Kidney tubule cell (primary cell): ENCODE measurements around the gene LDHA.
A peak's percentile ranks its signal among the peaks of the same experiment; 100 is the strongest.

ENCODE experiments used
- DNase-seq: peaks from one replicate; pipeline ENCODE4 v3.0.0-alpha.2; 2018; ENCODE audit warnings: low spot score

LDHA gene

GRCh38 chr11:18394275-18394927, at the start of gene LDHA:
Gene LDHA (plus strand): TSS chr11:18394563. CDS start chr11:18396843, 2,280 bp downstream.
- DNase-seq: peak; percentile 99

GRCh38 chr11:18347471-18348125, 46.8 kb upstream of the LDHA start:
- DNase-seq: no peak

- DNase-seq: peak; percentile 32
These were observed 41.8 kb upstream of the LDHA start for GRCh38 chr11:18352581-18352980.

GRCh38 chr11:18358646-18359045, 35.7 kb upstream of the LDHA start:
- DNase-seq: no peak

GRCh38 chr11:18361154-18361553, 33.2 kb upstream of the LDHA start:
- DNase-seq: no peak

GRCh38 chr11:18364495-18365073, 29.8 kb upstream of the LDHA start:
- no peak for DNase-seq

GRCh38 chr11:18365741-18366140, 28.6 kb upstream of the LDHA start:
- DNase-seq: no peak

- DNase-seq: no peak
These were observed 28.1 kb upstream of the LDHA start for GRCh38 chr11:18366286-18366685.

GRCh38 chr11:18367431-18367830, 26.9 kb upstream of the LDHA start:
- DNase-seq: peak; percentile 17

- peak; percentile 50 for DNase-seq
These were observed 26.1 kb upstream of the LDHA start for GRCh38 chr11:18368221-18368620.

- DNase-seq: no peak
These were observed 25.0 kb upstream of the LDHA start for GRCh38 chr11:18369398-18369797.

GRCh38 chr11:18371279-18371678, 23.1 kb upstream of the LDHA start:
- no peak for DNase-seq

- no peak for DNase-seq
These were observed 22.2 kb upstream of the LDHA start for GRCh38 chr11:18372201-18372600.

- no peak for DNase-seq
These were observed 19.4 kb upstream of the LDHA start for GRCh38 chr11:18374956-18375355.

- DNase-seq: no peak
These were observed 18.4 kb upstream of the LDHA start for GRCh38 chr11:18375941-18376340.

- DNase-seq: no peak
These were observed 15.2 kb upstream of the LDHA start for GRCh38 chr11:18379201-18379600.

- DNase-seq: peak; percentile 100
These were observed 10.8 kb upstream of the LDHA start for GRCh38 chr11:18383388-18384156.

GRCh38 chr11:18384157-18384641, 10.2 kb upstream of the LDHA start:
- DNase-seq: peak; percentile 96

- DNase-seq: no peak
These were observed 4.3 kb upstream of the LDHA start for GRCh38 chr11:18390088-18390487.

GRCh38 chr11:18392434-18393321, 1.7 kb upstream of the LDHA start:
- DNase-seq: no peak

- no peak for DNase-seq
These were observed 635 bp upstream of the LDHA start for GRCh38 chr11:18393581-18394274.
